AG10803 (cell line): ENCODE data around the gene CLBA1.

Experiments
- DNase-seq: peaks from one replicate; pipeline ENCODE4 v3.0.0; 2010; ENCODE audit warnings: low read depth
- H3K4me3 ChIP-seq: 2 replicates; pipeline ENCODE4 v1.5.1; 2011; ENCODE audit warnings: mild to moderate bottlenecking, low read length, control low read depth
- CTCF ChIP-seq: conservative IDR thresholded peaks from 2 replicates; pipeline ENCODE4 v1.5.1; 2011; ENCODE audit warnings: mild to moderate bottlenecking, low read length, control low read depth, inconsistent platforms

CLBA1 gene

GRCh38 chr14:104970231-104971068 is 15.1 kb upstream of the CLBA1 start:
- H3K4me3 ChIP-seq = peak overlapping the region; percentile 82
- DNase-seq = peak; percentile 92
- TF ChIP-seq CTCF = no peak

DNA sequence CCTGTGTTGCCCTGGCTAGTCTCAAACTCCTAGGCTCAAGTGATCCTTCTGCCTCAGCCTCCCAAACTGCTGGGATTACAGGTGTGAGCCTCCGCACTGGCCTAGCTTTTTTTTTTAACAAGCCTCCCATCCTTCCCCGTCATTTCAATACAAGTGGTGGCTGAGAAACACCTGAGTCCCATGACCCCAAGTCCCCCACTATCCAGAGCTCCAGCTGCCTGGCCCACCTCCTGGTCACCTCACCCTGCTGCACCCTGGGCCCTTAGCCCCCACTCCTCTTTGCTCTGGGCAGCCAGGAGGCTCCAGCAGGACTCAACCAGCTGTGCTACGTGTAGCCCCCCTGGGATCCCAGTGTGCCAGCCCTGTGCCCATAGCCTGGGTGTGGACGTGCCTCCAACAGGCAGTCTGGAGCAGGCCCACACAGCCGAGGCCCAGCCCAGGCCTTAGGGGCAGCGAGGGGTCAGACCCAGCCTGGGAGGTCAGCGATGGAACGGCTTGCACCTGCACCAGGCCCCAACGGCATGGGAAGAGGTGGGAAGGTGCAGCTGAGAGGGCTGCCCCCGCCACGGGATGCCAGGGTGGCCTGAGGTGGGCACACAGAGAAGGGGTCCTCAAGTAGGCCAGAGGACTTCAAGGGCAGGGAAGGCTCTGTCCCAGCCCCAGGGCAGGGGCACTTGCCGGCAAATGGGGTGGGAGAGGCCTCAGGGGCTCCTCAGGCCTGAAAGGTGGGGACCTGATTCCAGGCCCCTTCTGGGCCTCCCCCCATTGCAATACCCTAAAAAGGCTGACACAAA is 13.9 kb upstream of the CLBA1 start:
- H3K4me3 ChIP-seq = no peak overlapping the region
- TF ChIP-seq CTCF = no peak
- DNase-seq = no peak

- TF ChIP-seq CTCF = peak; percentile 30
- H3K4me3 ChIP-seq = peak overlapping the region; percentile 13; the same call in 1 of the 2 replicates
- peak; percentile 80 for DNase-seq
Observed at GRCh38 chr14:104972301-104973134, 13.1 kb upstream of the CLBA1 start.

GRCh38 chr14:104973135-104973384 is 12.5 kb upstream of the CLBA1 start:
- DNase-seq = peak; percentile 95
- peak overlapping the region; percentile 13; the same call in 1 of the 2 replicates for H3K4me3 ChIP-seq
- TF ChIP-seq CTCF = no peak

DNA sequence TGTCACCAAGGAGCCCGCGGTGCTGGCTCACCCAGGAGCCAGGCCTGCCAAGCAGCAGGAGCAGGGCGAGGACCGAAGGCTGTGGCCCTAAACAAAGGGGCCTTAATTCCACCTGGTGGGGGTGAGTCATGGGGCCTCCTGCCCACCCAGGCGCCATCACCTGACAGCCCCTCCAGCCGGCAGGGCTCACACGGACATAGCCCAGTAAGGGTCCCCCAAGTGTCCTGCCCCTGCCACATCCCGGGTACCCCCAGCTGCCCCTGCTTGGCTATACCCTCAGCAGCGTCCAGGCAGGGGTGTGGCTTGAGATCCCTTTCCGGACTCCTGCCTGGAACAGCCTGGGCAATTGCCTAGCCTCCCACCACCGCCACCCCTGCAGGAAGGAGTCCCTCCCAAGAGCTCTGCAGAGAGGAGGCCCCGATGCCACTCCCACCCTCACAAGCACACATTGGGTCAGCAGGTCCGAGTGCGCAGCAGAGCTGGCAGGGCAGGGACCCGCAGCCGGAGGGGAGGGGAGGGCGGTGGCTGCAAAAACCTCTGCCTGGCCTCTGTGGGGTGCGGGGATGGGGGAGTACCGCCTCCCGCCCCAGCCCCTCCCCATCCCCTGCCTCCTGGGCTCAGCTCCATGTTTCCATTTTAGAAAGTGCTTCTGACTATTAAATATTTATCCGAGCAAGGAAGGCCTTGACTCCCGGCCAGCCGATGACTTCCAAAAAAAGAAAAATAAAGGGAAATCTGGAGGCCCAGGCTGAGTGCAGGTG is 12.0 kb upstream of the CLBA1 start:
- peak; percentile 84 for DNase-seq
- peak overlapping the region; percentile 27 for H3K4me3 ChIP-seq
- TF ChIP-seq CTCF = no peak

DNA sequence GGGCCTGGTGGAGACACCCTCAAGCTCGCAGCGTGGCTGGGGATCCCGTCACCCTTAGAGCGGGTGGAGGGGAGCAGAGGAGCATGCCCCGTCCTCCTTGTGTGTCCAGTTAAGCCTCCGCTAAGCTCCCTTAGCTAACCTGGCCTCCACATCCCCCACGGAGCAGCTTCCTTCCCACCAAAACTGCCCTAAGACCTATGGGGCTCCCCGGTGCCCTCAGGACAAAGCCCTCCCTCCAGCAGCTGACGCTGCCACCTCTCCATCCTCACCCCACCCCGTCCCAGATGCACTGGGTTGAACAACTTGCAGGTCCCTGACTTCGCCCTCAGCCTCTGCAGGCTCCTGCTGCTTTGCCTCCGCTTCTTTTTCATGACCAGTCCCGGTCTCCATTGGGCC is 11.4 kb upstream of the CLBA1 start:
- no peak for DNase-seq
- TF ChIP-seq CTCF = no peak
- H3K4me3 ChIP-seq = peak overlapping the region; percentile 16
